Measurements from ENCODE around the gene G6PC3.
"Not testable (repeated sequence)": the region's sequence is repeated elsewhere in the genome, so short reads cannot be mapped to it uniquely, and the experiment has no call there.

Gene G6PC3

DNA sequence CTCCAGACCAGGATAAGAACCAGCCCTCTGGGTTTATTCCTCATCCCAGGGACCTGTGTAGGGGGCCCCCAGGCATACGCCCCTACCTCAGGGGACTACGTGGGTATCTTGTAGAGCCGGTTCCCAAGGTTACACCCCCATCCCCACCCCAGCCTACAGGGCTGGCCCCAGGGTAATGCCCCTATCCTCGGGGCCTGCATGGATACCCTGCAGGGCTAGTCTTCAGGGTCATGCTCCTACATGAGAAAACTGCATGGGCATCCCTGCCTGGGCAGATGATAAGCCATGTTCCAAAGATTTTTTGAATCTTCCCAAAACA lies 38.7 kb downstream of the G6PC3 start:
- no peak for DNase-seq

GRCh38 chr17:44110011-44110686 lies 39.6 kb downstream of the G6PC3 start:
- DNase-seq = no peak

DNA sequence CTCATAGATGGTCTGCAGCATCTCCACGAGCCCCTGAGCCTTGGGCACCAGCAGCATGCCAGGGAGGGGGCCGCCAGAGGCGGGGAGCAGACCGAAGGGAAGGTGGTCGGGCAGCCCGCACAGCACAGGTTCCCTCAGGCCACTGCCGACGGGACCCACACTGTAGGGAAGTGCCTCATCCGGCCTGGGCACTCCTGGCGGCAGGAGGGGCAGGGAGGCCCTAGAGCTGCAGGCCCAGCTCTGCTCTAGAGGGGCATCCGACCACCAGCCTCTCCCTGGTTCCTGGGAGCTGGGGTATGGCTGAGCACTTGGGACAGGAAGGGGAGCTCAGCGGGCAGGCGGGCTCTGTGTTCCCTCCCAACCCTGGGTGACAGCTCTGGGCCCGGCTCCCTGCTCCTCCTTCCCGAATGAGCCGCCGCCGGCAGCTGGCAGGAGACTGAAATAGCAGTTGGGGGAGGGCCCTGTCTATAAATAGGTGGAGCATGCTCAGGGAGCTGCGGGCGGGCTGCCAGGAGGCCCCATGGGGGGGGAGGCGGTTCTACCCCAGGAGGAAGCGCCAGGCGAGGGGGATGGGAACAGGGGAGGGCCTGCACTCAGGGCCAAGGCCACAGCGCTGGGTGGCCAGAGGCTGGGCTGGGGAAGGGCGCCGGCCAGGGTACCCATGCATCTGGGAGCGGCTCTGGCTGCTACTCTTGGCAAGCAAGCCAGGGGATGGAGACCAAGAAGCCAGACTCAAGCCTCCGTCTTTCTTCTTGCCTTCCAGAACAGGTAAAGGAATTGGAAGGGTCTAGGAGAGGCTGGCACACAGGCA lies 40.5 kb downstream of the G6PC3 start:
- DNase-seq = peak; percentile 98

GRCh38 chr17:44111777-44112176 lies 41.2 kb downstream of the G6PC3 start:
- DNase-seq = no peak

DNA sequence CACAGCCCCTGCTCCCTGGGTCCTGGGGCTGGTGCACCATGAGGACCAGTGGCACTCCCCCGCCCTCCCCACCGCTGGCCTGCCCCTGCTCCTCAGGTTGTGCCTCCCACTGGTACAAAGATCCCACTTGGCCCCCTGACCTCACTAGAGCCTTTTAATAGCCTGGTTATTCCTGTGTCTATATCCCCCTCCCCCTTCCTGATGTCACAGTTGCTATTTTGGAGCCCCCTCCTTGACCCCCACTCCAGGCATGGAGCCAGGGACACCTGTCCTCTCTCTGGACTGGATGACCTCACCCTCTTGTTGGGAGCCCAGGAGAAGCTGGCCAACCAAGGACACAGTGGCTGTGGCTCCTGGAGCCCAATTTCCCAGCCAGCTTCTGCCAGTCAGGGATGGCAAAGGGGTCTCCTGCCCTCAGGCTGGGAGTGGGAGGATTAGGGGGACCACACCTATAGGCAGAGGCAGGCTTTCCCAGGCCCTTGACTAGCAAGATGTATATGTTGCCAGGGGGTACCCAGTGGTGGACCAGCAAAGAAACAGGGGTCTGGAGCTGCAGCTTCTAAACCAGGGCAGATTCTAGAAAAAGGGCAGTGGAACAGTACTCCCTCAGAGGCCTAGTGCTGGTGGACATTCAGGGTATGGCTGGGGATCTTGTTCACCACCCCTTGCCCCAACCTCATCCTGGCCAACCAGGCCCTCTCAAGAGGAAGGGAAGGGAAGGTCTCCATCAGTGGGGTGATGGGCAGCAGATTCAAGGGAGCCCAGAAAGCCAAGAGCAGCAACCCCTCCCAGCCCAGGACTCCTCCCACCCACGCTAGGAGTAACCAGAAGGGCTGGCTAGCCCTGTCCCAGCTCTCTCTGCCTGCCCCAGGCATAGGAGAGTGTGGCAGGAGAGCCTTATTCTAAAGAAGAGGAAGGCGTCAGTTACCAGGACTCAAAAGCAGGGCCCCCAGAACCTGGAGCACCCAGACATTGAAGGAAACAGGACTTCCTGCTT lies 42.0 kb downstream of the G6PC3 start:
- DNase-seq = peak; percentile 72

DNA sequence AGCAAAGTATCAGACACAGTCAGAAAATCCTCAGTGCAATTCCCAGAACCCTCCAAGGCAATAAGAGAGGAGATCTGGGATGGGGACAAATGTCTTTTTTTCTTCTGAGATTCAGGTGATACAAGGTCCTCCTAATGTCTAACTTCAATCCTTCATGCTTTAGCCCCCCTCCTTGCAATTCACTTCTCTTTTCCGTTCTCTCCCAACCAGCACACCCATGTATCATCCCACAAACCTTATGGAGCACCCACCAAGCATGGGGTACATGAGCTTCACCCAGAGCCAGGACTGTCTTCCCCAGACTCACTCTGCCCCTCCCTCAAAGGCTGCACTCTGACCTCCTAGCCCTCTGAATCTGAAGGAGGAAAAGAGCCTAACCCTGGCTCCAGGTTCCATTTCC lies 42.8 kb downstream of the G6PC3 start:
- DNase-seq = no peak

DNA sequence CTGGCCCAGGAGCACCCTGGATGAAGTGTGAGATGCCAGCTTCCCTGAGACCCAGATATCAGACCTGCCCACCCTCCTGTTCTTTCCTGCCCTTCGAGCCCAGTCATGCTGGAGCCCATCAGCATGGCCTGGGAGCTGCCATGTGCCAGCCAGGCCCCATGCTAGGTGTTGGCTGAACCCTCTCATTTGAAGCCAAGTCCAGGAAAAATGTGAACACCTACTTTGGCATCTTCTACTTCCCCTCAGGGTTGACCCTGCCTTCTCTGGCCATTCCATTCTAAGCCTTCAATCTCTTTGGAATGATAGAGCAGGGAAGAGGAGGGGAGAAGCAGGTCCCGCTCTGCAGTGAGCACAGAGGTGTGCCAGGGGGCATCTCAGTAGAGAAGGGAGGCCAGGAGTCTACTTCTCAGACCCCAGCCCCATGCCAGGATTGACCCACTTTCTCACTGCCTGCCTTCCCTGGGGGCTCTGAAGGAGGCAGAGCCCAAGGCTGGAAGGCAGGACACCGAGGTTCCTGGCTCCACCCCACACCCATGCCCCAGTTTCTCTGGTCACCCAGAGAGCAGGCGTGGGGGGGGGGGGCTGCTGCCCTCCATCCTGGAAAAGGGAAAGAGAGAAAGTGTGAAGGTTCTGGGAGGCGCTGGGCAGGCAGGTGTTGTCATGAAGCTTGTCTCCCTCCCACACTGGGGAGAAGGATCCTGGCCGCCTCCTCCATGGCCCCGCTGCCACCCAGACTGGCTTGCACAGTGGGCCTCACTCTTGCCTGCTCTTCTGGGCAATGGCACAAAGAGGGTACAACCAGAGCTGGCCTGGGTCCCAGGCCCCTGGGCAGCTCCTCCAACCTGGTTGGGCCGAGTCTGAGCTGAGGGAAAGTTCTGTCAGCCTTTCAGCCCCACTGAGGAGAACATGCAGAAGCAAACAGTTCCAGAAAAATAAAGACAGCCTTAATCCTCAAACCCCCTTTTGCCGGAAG lies 43.6 kb downstream of the G6PC3 start:
- DNase-seq = no peak

DNA sequence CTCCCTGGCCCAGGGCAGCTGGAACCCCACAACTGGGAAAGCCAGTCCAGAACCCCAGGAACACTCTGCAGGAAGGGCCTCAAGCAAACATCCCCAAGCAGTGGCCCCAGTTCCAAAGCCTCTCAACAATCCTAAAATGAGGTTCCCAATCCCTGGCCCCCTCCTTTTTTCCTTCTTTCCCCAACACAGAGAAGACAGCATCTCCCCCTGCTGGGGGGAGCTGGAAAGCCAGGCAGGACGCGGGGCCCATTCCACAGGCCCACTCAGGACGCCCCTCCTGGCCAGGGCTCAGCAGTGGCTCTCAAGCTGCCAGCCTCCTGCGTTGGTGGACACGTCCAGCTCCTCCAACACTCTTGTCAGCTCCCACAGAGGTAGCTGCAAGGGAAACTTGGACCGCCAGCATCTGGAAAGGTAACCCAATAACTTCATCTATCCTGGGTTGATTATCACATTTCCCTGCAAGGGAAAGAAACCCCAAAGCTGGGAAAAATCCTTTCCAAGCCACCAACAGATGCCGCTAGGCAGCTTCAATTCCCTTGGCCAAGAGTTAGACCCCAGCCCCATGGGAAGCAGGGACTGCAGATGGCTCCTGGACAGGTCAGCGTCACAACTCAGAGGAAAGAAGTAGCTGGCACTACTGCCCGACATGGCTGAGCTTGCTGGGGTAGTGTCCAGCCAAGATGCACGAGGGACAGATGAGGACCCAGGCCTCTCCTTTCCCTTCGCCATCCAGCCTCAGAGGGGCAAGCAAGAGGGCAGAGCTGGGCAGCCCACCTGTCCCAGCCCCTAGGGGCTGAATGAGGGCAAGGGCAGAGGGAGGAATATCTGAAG lies 45.3 kb downstream of the G6PC3 start:
- DNase-seq = no peak

- no peak for DNase-seq
These were observed 46.8 kb downstream of the G6PC3 start for GRCh38 chr17:44117351-44117750.

DNA sequence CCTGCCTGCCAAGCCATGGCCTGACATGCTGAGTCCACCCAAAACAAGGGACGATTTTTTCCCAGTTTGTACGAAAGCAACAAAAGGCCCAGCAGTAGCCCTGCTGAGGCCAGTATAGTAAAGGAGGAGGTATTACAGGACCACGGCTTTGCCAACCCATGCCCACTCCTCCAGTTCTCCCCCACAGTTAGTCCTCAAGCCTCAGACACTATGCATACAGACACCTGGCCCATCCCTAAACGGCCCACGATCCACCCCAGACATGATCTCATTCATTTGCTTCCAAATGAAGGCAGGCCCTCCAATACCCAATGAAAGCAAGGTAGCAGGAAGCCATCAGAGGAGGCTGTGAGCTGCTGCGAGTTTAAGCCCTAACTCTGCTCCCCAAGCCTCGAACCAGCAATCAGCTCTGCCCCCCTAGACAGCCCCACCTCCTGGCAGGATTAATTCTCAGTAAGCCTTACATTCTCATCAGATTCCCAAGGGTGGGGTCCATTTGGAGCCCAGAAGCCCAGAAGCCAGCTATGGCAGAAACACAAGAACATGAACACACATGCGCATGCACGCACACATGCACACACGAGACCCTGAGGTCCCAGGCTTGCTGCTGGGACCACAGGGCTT lies 48.0 kb downstream of the G6PC3 start:
- DNase-seq = no peak

- DNase-seq = no peak
These were observed 48.5 kb downstream of the G6PC3 start for GRCh38 chr17:44119062-44119461.

GRCh38 chr17:44119798-44120197 lies 49.3 kb downstream of the G6PC3 start:
- DNase-seq = no peak

DNA sequence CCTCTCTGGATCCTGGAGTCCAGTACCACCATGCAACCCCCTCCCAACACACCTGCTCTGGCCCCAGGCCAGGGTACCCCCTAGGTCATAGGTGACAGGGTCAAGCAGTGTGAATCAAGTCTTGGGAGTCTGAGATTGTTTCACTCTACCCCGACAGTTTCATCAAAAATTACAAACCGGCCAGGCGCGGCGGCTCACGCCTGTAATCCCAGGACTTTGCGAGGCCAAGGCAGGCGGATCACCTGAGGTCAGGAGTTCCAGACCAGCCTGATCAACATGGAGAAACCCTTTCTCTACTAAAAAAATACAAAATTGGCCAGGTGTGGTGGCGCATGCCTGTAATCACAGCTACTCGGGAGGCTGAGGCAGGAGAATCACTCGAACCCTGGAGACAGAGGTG lies 49.7 kb downstream of the G6PC3 start:
- not testable (repeated sequence) for DNase-seq

DNA sequence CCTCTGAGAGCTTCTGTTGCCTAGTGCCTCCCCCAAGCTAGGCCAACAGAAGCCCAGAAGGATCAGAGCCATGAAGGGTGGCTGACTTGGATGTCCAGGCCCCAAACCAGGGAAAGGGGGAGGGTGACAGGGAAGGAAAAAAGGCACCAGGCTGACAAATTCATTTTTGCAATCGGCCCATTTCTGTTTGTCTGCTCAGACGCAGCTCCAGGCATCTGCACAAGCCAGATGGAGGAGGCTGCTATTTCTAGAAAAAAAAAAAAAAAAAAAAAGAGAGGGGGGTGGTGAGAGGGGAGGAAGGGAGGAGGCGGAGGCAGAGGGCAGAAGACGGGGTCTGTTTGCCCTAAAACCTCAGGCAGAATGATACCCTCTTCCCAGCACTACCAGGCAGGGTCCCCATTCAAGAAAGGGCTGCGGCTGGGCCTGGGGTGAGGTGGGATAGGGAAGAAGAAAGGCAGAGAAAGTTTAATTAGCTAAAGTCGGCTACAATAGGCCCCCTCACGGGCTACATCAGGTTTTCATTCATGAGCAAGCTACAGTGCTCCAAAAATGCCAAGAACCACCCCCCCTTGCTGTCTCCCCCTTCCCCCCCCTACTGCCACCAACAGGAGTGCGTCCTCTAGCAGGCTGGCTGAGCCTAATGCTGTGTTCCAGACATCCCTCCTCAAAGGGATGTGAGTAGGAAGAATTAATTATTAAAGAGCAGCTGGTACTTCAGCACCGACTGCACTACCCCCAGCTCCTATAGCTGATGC lies 50.5 kb downstream of the G6PC3 start:
- no peak for DNase-seq

DNA sequence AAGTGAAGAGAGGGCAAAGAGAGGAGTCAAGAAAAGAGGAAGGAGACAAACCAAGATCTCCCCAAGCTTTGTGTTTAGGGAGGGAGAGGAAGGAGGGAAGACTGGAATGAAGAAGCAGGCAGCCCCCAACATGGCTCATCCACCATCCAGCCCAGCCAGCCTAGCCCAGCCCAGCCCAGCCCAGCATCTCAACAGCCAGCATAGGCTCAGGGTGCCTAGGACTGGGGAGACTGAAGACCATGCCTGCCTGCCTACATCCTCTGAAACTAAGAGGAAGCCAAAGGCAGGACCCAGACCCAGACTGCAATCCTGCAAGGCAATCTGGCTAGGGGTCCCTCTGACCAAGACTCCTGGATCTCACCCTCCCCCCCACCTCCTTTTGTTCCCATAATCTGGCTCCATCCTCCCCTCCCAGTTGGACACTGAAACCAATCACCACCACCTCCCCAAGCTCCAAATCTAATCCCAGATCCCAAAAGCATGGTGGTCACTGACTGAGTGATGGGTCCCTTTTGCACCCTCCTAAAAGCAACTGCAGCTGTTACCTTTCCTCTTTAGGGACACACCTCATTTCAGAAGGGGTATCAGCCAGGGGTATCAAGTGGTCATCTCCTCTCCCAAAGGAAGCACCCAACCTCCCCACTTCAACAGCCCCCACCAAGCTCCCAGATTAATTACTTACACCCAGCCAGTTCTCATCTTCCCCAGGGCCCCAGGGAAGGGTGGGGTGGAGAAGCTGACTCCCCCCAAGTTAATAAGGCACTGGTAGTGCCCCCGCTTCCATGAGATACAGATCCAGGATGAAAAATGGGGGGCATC lies 51.7 kb downstream of the G6PC3 start:
- DNase-seq = no peak

- DNase-seq = no peak
These were observed 52.4 kb downstream of the G6PC3 start for GRCh38 chr17:44122816-44123355.

DNA sequence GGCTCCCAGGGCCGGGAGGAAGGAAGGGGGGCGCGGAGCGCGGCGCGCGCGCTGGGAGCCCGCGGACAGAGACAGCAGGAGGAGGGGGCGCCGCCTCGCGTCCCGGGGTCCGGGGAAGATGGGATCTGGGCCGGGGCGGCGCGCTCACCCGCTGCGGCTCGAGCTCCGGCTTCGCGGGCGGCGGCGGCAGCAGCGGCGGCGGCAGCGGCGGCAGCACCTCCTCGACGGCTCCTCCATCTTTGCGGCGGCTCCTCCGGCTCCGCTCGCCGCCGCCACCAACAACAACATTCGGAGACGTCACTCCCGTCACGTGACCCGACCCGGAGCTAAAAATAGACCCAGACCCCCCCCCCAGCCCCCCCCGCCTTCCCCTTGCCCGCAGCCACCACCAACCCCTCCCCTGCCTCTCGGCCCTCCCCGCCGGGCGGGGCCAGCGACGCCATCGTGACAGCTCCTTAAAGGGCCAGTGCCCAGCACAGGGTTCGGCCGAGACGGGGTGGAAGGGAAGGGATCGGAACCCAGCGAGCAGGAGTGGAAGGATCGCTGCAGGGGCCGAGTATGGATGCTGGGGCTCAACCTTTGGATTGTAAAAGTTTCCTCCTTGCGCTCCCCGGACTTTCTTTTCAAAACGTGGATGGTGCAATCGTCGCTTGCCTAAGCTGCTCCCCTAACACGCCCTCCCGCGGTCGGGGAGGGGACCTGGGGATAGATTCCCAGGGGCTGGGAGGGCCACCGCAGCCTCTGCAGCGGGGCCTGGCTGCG lies 53.0 kb downstream of the G6PC3 start, which contains the start of gene HDAC5:
Gene HDAC5, minus strand, starts transcription at position 286 of the 762 bp plus-strand sequence. CDS start 6,126 bp downstream, outside the sequence.
- peak; percentile 99 for DNase-seq

- no peak for DNase-seq
These were observed 53.5 kb downstream of the G6PC3 start for GRCh38 chr17:44124118-44124438.
